ENCODE measurements around the gene NIPAL1.

GRCh38 chr4:48008021-48008596 is 8.5 kb upstream of the NIPAL1 start:
- TF ChIP-seq CTCF (conservative IDR thresholded peaks at IDR 0.05; ENCODE audit: low read depth, low read length) (no peak), EZH2 (IDR thresholded peaks at IDR 0.05; ENCODE audit: low read length, unreplicated experiment) (no peak), EZH2phosphoT487 (IDR thresholded peaks at IDR 0.05; ENCODE audit: borderline replicate concordance, low read length) (no peak)

All from PC-3 (cell line).